HCT116 (cell line): Measurements from ENCODE around the gene SPDYE18. TPM values are rescaled to one million over a fixed set of nuclear protein-coding genes. Genes with fewer than 3 reads are reported as not detected.
"Not testable (repeated sequence)": the region's sequence is repeated elsewhere in the genome, so short reads cannot be mapped to it uniquely, and the experiment has no call there.

Experiments
- ATAC-seq: fragments of 200-7000 bp; cut with Tn5 transposase; 2 replicates; pipeline ENCODE4 v1.9.1; 2020; ENCODE audit warnings: mild to moderate bottlenecking, moderate library complexity
- BruUV-seq: library from RNA; stranded (reverse); fragments of 400-500 nt; replicated peaks from 2 replicates; lab custom pipeline; 2021; lab: Mats Ljungman, UMichigan
- CTCF ChIA-PET: fragments of 300-600 bp; sonication (Branson Sonifier 250); formaldehyde crosslinking; loops from one replicate; lab custom pipeline; 2021; ENCODE audit warnings: antibody characterized with exemption; lab: Charles Lee
- POLR2A ChIA-PET: fragments of 300-600, 350-600 bp; sonication (Branson Sonifier 250); formaldehyde crosslinking; loops from one replicate; lab custom pipeline; 2021; ENCODE audit warnings: antibody characterized with exemption; lab: Charles Lee
- RAD21 ChIA-PET, 2 experiments: fragments of 300-600 bp; sonication (Branson Sonifier 250); formaldehyde crosslinking; loops; one replicate each; lab custom pipeline; 2023; ENCODE audit warnings: low total read pairs in 2 of 2; ENCODE audit not compliant: uncharacterized antibody in 2 of 2, unreplicated experiment in 2 of 2, low non-redundant PET in 1 of 2; lab: Charles Lee
- DNase-seq: peaks from one replicate; pipeline ENCODE4 v3.0.0-alpha.2; 2010; ENCODE audit warnings: low read depth, low spot score
- H2AFZ ChIP-seq: fragments of 200-600 bp; shearing (Covaris generic), sonication (generic); 2 replicates; pipeline ENCODE4 v1.6.1; 2017; ENCODE audit warnings: low read depth, mixed run types, mixed read lengths, antibody characterized with exemption, low read length; ENCODE audit not compliant: poor library complexity, severe bottlenecking
- H3K27ac ChIP-seq: 2 replicates; pipeline ENCODE4 v1.5.1; 2012; ENCODE audit warnings: low read depth, low read length
- H3K27me3 ChIP-seq: fragments of 200-600 bp; sonication (generic); 2 replicates; pipeline ENCODE4 v1.6.1; 2016; ENCODE audit warnings: mixed run types, low read length, mixed read lengths; ENCODE audit not compliant: insufficient read depth
- H3K36me3 ChIP-seq, 2 experiments: fragments of 200-500 bp in 1 of 2; fragments of 200-600 bp in 1 of 2; sonication (Bioruptor generic) in 1 of 2; sonication (generic) in 1 of 2; 2 replicates each; pipeline versions ENCODE4 v1.5.1 to v1.6.1; 2014 to 2016; ENCODE audit warnings: low read length in 2 of 2, inconsistent platforms in 1 of 2, mixed read lengths in 1 of 2, mixed run types in 1 of 2; ENCODE audit not compliant: insufficient read depth in 2 of 2, control insufficient read depth in 1 of 2
- H3K4me1 ChIP-seq, 2 experiments: fragments of 200-600 bp in 1 of 2; sonication (generic) in 1 of 2; 2 replicates each; pipeline versions ENCODE4 v1.5.1 to v1.6.1; 2012 to 2017; ENCODE audit warnings: low read length in 2 of 2, inconsistent platforms in 1 of 2, mild to moderate bottlenecking in 1 of 2, mixed read lengths in 1 of 2, mixed run types in 1 of 2, moderate library complexity in 1 of 2; ENCODE audit not compliant: insufficient read depth in 2 of 2, control insufficient read depth in 1 of 2
- H3K4me2 ChIP-seq: fragments of 200-600 bp; sonication (generic); 2 replicates; pipeline ENCODE4 v1.6.1; 2017; ENCODE audit warnings: mixed run types, low read length, mixed read lengths
- H3K4me3 ChIP-seq, 2 experiments: fragments of 200-600 bp in 1 of 2; sonication (generic) in 1 of 2; replicated peaks in 1 of 2; 2 replicates each; pipeline ENCODE4 v1.5.1; 2011 to 2016; ENCODE audit warnings: low read length in 2 of 2, control low read depth in 1 of 2, low read depth in 1 of 2, mild to moderate bottlenecking in 1 of 2, mixed read lengths in 1 of 2, mixed run types in 1 of 2
- H3K79me2 ChIP-seq: fragments of 200-600 bp; sonication (generic); 2 replicates; pipeline ENCODE4 v1.6.1; 2017; ENCODE audit warnings: mild to moderate bottlenecking, mixed run types, low read length, moderate library complexity, mixed read lengths; ENCODE audit not compliant: insufficient read depth
- H3K9ac ChIP-seq: fragments of 200-600 bp; sonication (generic); 2 replicates; pipeline ENCODE4 v1.6.1; 2016; ENCODE audit warnings: low read length, mixed read lengths
- H3K9me2 ChIP-seq: fragments of 200-600 bp; sonication (generic), shearing (Covaris generic); 2 replicates; pipeline ENCODE4 v1.6.1; 2017; ENCODE audit warnings: mixed run types, mild to moderate bottlenecking, moderate library complexity; ENCODE audit not compliant: insufficient read depth
- H3K9me3 ChIP-seq, 2 experiments: fragments of 200-500 bp in 1 of 2; fragments of 200-600 bp in 1 of 2; sonication (Bioruptor generic) in 1 of 2; sonication (generic) in 1 of 2; 2 replicates each; pipeline ENCODE4 v1.6.1; 2014 to 2017; ENCODE audit warnings: low read length in 2 of 2, mixed read lengths in 2 of 2, inconsistent platforms in 1 of 2, low read depth in 1 of 2, mild to moderate bottlenecking in 1 of 2, mixed run types in 1 of 2, moderate library complexity in 1 of 2; ENCODE audit not compliant: control insufficient read depth in 1 of 2, insufficient read depth in 1 of 2
- H4K20me1 ChIP-seq: fragments of 200-600 bp; sonication (generic), shearing (Covaris generic); 2 replicates; pipeline ENCODE4 v1.6.1; 2017; ENCODE audit warnings: mixed run types, mild to moderate bottlenecking, moderate library complexity; ENCODE audit not compliant: insufficient read depth
- intact Hi-C: fragments of 100-400 bp; cut with micrococcal nuclease; formaldehyde crosslinking; loops from 2 replicates; pipeline ENCODE4 v1.10.0; 2022
- total RNA-seq: library from RNA; stranded (reverse); gene quantifications from one replicate; pipeline ENCODE4 v1.2.1, GENCODE V29; 2021; ENCODE audit not compliant: unreplicated experiment

The SPDYE18 gene
- total RNA-seq, 1 experiment from 2014 or later, result 0.37 TPM

- BruUV-seq, RAD21 ChIA-PET, H3K9me2 ChIP-seq: not testable (repeated sequence)
These were observed 59.6 kb downstream of the SPDYE18 start for GRCh38 chr7:77002678-77003233.

GRCh38 chr7:77002104-77002503 lies 60.3 kb downstream of the SPDYE18 start:
- H3K36me3 ChIP-seq, POLR2A ChIA-PET, H3K27me3 ChIP-seq, DNase-seq, H3K9ac ChIP-seq, CTCF ChIA-PET, H2AFZ ChIP-seq, H3K27ac ChIP-seq, H3K79me2 ChIP-seq, H3K4me3 ChIP-seq, ATAC-seq, BruUV-seq, H3K4me1 ChIP-seq, H4K20me1 ChIP-seq, H3K9me2 ChIP-seq, H3K4me2 ChIP-seq, intact Hi-C loops, RAD21 ChIA-PET, H3K9me3 ChIP-seq: not testable (repeated sequence)

More at GRCh38 chr7:77002678-77003233, 59.6 kb downstream of the SPDYE18 start:
- H4K20me1 ChIP-seq, H3K4me3 ChIP-seq, H3K9me3 ChIP-seq, CTCF ChIA-PET, POLR2A ChIA-PET, H3K27ac ChIP-seq, ATAC-seq, H3K9ac ChIP-seq, intact Hi-C loops, H3K4me2 ChIP-seq, H2AFZ ChIP-seq, H3K4me1 ChIP-seq, H3K36me3 ChIP-seq, H3K79me2 ChIP-seq, DNase-seq, H3K27me3 ChIP-seq: not testable (repeated sequence)

Other genes starting within 250 kb of the SPDYE18 start
- gene SPDYE17, start 30.2 kb downstream of the SPDYE18 start, total RNA-seq, result not detected
- gene CCDC146, start 60.1 kb upstream of the SPDYE18 start, total RNA-seq, result 6.3 TPM
- not detected for gene FGL2, start 137.3 kb upstream of the SPDYE18 start, total RNA-seq